ENCODE results near the gene ARID1B.

- TF ChIP-seq EZH2 (IDR thresholded peaks at IDR 0.05; ENCODE audit: borderline replicate concordance, low read depth, low read length, severe bottlenecking) = no peak
- TF ChIP-seq, protein P1, sequence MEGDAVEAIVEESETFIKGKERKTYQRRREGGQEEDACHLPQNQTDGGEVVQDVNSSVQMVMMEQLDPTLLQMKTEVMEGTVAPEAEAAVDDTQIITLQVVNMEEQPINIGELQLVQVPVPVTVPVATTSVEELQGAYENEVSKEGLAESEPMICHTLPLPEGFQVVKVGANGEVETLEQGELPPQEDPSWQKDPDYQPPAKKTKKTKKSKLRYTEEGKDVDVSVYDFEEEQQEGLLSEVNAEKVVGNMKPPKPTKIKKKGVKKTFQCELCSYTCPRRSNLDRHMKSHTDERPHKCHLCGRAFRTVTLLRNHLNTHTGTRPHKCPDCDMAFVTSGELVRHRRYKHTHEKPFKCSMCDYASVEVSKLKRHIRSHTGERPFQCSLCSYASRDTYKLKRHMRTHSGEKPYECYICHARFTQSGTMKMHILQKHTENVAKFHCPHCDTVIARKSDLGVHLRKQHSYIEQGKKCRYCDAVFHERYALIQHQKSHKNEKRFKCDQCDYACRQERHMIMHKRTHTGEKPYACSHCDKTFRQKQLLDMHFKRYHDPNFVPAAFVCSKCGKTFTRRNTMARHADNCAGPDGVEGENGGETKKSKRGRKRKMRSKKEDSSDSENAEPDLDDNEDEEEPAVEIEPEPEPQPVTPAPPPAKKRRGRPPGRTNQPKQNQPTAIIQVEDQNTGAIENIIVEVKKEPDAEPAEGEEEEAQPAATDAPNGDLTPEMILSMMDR (IDR thresholded peaks at IDR 0.05; ENCODE audit: borderline replicate concordance, extremely low read depth, low read length, poor library complexity, severe bottlenecking) = no peak
These were observed 147.8 kb downstream of the ARID1B start for GRCh38 chr6:156925026-156925425.

Measured in DND-41 (cell line).